Lung (tissue), 12 donors: ENCODE results near the gene KIAA1958. TPM values are rescaled to one million over a fixed set of nuclear protein-coding genes. Genes with fewer than 3 reads are reported as not detected.

Experiments
- ATAC-seq: fragments of 200-7000 bp; cut with Tn5 transposase; one replicate; pipeline ENCODE4 v1.9.1; 2020; ENCODE audit warnings: moderate number of reproducible peaks; ENCODE audit not compliant: insufficient read depth, low FRiP score
- DNase-seq, 3 donors: peaks; one replicate each; pipeline ENCODE4 v3.0.0-alpha.2; 2013 to 2017
- H3K27ac ChIP-seq, 2 donors: one replicate each; pipeline ENCODE4 v1.5.1; 2013; ENCODE audit warnings: mild to moderate bottlenecking in 2 of 2, moderate library complexity in 2 of 2, control low read depth in 1 of 2, inconsistent platforms in 1 of 2, low read depth in 1 of 2, low read length in 1 of 2
- H3K27me3 ChIP-seq, 3 donors: one replicate each; pipeline ENCODE4 v1.5.1; 2013; ENCODE audit warnings: low read length in 2 of 3; ENCODE audit not compliant: control insufficient read depth in 3 of 3, insufficient read depth in 3 of 3
- H3K36me3 ChIP-seq, 4 donors: one replicate each; pipeline ENCODE4 v1.5.1; 2013; ENCODE audit warnings: low read length in 4 of 4, mild to moderate bottlenecking in 1 of 4, moderate library complexity in 1 of 4; ENCODE audit not compliant: control insufficient read depth in 4 of 4, insufficient read depth in 4 of 4
- H3K4me1 ChIP-seq, 5 donors: one replicate each; pipeline ENCODE4 v1.5.1; 2013; ENCODE audit warnings: low read length in 5 of 5, mild to moderate bottlenecking in 2 of 5, moderate library complexity in 1 of 5; ENCODE audit not compliant: control insufficient read depth in 5 of 5, insufficient read depth in 5 of 5
- H3K4me3 ChIP-seq: one replicate; pipeline ENCODE4 v1.5.1; 2013; ENCODE audit warnings: mild to moderate bottlenecking, control low read depth, moderate library complexity
- H3K9ac ChIP-seq, 2 donors: one replicate each; pipeline ENCODE4 v1.5.1; 2013; ENCODE audit warnings: low read length in 2 of 2, control low read depth in 1 of 2; ENCODE audit not compliant: insufficient read depth in 1 of 2
- H3K9me3 ChIP-seq, 4 donors: one replicate each; pipeline ENCODE4 v1.5.1; 2013; ENCODE audit warnings: low read length in 3 of 4, mild to moderate bottlenecking in 1 of 4, moderate library complexity in 1 of 4; ENCODE audit not compliant: control insufficient read depth in 4 of 4, insufficient read depth in 3 of 4
- WGBS, 2 donors: extraction: QIAGEN DNeasy Blood & Tissue Kit; methylation state at CpG; one replicate each; pipeline ENCODE4 v1.1.7; 2013; 5-methylcytosine and 5-hydroxymethylcytosine counted together
- polyA plus RNA-seq, 2 donors: library from polyadenylated mRNA; stranded (reverse); fragments of 200-250 nt; gene quantifications; one replicate each; pipeline ENCODE4 v1.2.1, GENCODE V29; 2013
- total RNA-seq, 2 donors: library from RNA; depleted of rRNA in 1 of 2; stranded (reverse); fragments of >200 nt in 1 of 2; gene quantifications; one replicate each; pipeline ENCODE4 v1.2.1, GENCODE V29; 2014 to 2021
- TF ChIP-seq, protein P1 (sequence below): IDR thresholded peaks from 2 replicates; pipeline ENCODE4 v1.5.1; 2012; ENCODE audit warnings: mild to moderate bottlenecking; ENCODE audit errors: control extremely low read depth, extremely low read depth
- donor health status: control.
- donor health status: control.
- donor health status: Bipolar disorder and iron deficiency.
- donor health status: healthy.
- donor health status: DM: yes; HTN: yes; CAD: no.

The KIAA1958 gene
- total and polyA plus RNA-seq, 4 donors, result 2.0 to 24.0 (median 6.8) TPM

DNA sequence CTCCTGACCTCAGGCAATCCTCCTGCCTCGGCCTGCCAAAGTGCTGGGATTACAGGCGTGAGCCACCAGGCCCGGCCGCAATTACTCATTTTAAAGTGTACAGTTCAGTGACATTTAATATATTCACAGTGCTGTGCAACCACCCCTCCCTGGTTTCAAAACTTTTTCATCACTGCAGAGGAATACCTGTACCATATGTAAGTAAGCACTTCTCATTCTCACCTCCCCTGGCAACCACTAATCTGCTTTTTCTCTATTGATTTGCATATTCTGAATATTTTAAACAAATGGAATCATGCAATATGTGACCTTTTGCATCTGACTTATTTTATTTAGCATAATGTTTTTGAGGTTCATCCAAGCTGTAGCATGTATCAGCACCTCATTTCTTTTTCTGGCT is 21.3 kb upstream of the KIAA1958 start:
- Histone ChIP-seq H3K27ac (no peak overlapping the region), H3K27me3 (no peaks in the 10 kb centered on the region), H3K9ac (no peak overlapping the region), H3K4me3 (no peak overlapping the region), H3K36me3 (peaks cover 8 to 10% (median 9%) of the 10 kb centered on the region in 4 donors), H3K4me1 (no peaks in the 10 kb centered on the region), H3K9me3 (no peaks in the 10 kb centered on the region)
- DNase-seq (no peak), ATAC-seq (no peak)
- TF ChIP-seq, protein P1, sequence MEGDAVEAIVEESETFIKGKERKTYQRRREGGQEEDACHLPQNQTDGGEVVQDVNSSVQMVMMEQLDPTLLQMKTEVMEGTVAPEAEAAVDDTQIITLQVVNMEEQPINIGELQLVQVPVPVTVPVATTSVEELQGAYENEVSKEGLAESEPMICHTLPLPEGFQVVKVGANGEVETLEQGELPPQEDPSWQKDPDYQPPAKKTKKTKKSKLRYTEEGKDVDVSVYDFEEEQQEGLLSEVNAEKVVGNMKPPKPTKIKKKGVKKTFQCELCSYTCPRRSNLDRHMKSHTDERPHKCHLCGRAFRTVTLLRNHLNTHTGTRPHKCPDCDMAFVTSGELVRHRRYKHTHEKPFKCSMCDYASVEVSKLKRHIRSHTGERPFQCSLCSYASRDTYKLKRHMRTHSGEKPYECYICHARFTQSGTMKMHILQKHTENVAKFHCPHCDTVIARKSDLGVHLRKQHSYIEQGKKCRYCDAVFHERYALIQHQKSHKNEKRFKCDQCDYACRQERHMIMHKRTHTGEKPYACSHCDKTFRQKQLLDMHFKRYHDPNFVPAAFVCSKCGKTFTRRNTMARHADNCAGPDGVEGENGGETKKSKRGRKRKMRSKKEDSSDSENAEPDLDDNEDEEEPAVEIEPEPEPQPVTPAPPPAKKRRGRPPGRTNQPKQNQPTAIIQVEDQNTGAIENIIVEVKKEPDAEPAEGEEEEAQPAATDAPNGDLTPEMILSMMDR, result no peak
- 95 to 99% methylated on average over 4 of the region's 4 CpGs for WGBS, 2 donors

DNA sequence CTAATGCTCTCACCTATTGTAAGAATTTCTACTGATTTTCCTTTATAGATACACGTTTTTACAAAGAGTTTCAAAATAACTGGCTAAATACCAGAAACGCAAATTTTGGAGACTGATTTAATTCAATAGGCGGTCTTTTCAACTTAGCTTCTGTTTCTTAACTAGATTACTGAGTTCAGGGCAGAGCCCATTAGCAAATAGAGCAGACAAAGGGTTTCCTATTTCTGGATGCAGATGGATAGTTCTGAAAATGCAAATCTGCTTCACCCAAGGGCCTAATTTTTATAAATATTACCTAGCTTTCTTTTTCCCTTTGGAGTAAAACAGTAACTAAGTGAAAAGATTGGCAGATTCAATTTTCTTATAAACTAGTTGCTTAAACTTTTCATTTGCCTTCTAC is 13.6 kb upstream of the KIAA1958 start:
- H3K36me3 ChIP-seq, result peaks cover 0 to 19% (median 9%) of the 10 kb centered on the region in 4 donors
- no peaks in the 10 kb centered on the region for H3K27me3 ChIP-seq
- DNase-seq (no peak), ATAC-seq (no peak)
- 90 to 93% methylated on average over 3 of the region's 3 CpGs for WGBS, 2 donors
- no peaks in the 10 kb centered on the region for H3K4me1 ChIP-seq
- H3K4me3 ChIP-seq, result no peak overlapping the region
- no peaks in the 10 kb centered on the region for H3K9me3 ChIP-seq
- TF ChIP-seq, protein P1, result no peak
- H3K27ac ChIP-seq, result no peak overlapping the region
- H3K9ac ChIP-seq, result no peak overlapping the region

- peaks cover 0 to 19% (median 8%) of the 10 kb centered on the region in 4 donors for H3K36me3 ChIP-seq
- ATAC-seq (no peak), DNase-seq (no peak)
- no peak overlapping the region for H3K4me3 ChIP-seq
- no peaks in the 10 kb centered on the region for H3K27me3 ChIP-seq
- H3K4me1 ChIP-seq, result no peaks in the 10 kb centered on the region
- H3K27ac ChIP-seq, result no peak overlapping the region
- peaks cover 0 to 5% (median 0%) of the 10 kb centered on the region in 4 donors for H3K9me3 ChIP-seq
- WGBS, 2 donors, result 95 to 98% methylated on average over 2 of the region's 2 CpGs
- TF ChIP-seq, protein P1, result no peak
- H3K9ac ChIP-seq, result no peak overlapping the region
These were observed 12.6 kb upstream of the KIAA1958 start for GRCh38 chr9:112473986-112474385.

- Histone ChIP-seq H3K4me3 (no peak overlapping the region), H3K9me3 (peaks cover 0 to 5% (median 0%) of the 10 kb centered on the region in 4 donors), H3K36me3 (peaks cover 0 to 24% (median 8%) of the 10 kb centered on the region in 4 donors), H3K9ac (no peak overlapping the region), H3K4me1 (no peaks in the 10 kb centered on the region), H3K27ac (no peak overlapping the region), H3K27me3 (no peaks in the 10 kb centered on the region)
- WGBS, 2 donors, result 95 to 97% methylated on average over 1 of the region's 1 CpG
- TF ChIP-seq, protein P1, result no peak
- ATAC-seq, result no peak
- DNase-seq, result no peak
These were observed 11.3 kb upstream of the KIAA1958 start for GRCh38 chr9:112475318-112475717.
